Activated CD8-positive, alpha-beta memory T cell treated with anti-CD3 and anti-CD28 coated beads, Interleukin-2, amount 50 U/mL, for 4 hours (primary cell): ENCODE results near the gene ZBTB32.
A peak's percentile ranks its signal among the peaks of the same experiment; 100 is the strongest.

Experiments
- DNase-seq: peaks from one replicate; pipeline ENCODE4 v3.0.0-alpha.2; 2020

Gene ZBTB32

DNA sequence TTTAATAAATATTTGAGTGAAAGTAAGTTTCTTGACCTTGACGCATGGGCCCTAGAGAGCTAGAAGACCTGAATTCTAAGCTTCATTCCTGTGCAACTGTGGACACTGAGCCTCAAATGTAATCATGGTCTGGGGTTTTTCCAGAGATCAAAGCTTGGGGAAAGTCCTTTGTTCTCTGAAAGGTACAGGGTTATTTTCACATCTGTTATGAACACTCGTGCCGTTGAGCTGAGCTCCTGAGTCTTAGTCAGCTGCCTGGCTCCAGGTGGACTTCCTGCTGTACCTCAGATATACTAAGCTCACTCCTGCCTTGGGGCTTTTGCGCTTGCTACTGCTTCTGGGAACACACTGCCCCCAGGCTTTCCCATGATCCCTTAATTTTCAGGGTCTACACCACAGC lies 7.5 kb upstream of the ZBTB32 start:
- no peak for DNase-seq

DNA sequence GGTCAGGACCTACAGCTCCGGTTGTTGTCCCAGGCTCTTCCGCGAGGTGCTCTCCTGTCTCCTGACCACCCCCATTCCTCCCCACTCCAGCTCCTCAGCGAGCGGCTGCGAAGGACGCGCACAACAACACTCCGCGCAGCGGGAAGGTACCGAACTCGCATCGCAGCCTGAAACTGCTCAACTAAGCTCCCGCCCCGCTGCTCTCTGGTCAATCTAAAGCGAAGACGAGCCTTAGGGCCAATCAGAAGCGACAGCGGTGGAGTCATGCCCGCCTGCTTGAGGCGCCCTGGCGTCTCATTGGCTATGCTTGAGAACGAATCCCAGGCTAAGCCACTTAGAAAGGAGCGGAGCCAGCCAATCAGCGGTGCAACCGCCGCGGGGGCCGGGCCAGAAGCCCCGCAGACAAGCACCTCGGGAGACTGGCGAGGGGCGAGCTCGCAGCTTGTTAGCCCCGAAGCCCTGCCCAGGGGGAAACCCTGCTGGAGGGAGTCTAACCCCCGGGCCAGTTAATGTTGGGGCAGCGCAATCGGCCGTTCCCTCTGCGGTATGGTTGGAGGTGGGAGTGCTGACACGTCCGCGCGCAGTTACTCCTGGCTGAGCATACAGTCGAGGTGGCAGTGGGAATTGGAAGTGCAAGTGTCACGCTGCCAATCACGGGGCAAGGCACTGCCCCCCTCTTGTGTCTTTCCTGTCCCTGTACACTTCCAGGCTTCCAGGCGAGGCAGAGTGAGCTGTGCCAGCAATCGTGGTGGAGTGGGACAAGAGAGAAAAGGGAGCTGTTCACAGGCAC lies 1.9 kb upstream of the ZBTB32 start:
- peak; percentile 89 for DNase-seq

DNA sequence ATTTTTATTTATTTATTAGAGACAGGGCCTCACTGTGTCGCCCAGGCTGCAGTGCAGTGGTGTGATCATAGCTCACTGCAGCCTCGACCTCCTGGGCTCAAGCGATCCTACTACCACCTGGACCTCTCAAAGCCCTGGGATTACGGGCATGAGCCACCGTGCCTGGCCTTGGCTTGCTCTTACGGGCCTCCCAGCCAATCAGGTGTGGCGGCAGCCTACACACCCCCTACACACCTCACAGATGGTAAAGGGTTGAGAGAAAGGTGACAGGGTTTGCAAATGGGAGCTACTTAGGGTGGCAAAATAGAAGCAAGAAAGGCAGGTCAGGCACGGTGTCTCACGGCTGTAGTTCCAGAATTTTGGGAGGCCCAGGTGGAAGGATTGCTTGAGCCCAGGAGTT lies 1.0 kb upstream of the ZBTB32 start:
- DNase-seq = no peak

DNA sequence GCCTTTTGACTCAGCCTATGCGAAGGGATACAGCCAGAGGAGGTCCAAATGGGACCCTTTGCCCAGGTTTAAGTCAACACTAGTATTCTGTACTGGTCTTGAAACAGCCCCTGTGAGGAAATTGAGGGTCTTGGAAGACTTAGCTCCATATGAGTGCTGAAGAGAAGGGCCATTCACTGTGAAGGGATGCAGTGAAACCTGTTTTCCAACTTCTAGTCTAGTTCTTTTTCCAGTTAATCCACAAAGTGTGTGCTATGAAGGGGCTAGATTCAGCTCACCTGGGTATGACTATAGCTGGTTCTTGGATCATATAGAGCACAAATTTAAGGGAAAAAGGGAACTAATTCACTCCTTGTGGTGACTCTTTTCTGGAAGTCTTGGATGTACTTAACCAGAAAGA lies 4.0 kb downstream of the ZBTB32 start:
- DNase-seq = no peak

DNA sequence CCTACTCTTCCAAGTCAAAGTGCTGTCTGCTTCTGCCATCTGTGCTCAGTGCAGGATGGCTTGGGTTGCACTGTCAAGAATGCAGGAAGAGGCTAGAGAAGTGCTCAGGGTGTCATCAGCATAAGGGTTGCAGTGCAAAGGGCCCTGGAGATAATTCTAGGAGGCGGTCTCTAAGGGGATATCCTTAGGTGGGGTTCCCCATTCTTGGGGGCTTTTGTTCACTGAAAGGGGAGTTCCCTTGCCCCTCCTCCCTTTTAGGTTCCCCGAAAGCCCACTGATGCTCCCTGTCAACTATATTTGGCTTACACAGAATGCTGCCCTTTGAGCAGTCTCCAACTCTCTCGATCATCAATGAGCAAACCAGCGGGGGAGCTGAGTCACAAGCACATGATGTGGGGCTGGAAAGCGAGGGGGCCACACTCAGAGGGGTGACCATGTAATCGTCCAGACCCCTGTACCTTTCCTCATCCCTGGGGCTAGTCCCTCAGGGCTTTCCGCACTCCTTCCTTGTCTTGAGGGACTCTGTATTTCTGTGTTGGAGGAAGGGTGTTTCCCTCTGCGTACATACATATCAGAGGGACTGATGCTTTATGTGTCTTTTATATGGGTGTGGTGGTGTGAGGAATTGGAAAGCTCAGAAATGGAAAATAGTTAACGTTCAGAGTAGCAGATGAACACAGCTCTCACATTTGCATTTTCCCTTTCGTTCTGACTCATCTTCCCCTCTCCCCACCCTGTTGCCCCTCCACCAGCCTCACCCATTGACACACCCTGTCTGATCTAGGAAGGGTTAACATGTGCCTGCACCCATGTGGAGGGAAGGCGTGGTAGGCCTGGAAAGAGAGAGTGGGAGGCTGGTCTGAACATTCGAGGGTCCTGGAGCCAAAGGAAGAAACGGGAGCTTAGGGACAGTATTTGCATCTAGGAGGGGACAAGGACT lies 6.7 kb downstream of the ZBTB32 start:
- peak; percentile 44 for DNase-seq

DNA sequence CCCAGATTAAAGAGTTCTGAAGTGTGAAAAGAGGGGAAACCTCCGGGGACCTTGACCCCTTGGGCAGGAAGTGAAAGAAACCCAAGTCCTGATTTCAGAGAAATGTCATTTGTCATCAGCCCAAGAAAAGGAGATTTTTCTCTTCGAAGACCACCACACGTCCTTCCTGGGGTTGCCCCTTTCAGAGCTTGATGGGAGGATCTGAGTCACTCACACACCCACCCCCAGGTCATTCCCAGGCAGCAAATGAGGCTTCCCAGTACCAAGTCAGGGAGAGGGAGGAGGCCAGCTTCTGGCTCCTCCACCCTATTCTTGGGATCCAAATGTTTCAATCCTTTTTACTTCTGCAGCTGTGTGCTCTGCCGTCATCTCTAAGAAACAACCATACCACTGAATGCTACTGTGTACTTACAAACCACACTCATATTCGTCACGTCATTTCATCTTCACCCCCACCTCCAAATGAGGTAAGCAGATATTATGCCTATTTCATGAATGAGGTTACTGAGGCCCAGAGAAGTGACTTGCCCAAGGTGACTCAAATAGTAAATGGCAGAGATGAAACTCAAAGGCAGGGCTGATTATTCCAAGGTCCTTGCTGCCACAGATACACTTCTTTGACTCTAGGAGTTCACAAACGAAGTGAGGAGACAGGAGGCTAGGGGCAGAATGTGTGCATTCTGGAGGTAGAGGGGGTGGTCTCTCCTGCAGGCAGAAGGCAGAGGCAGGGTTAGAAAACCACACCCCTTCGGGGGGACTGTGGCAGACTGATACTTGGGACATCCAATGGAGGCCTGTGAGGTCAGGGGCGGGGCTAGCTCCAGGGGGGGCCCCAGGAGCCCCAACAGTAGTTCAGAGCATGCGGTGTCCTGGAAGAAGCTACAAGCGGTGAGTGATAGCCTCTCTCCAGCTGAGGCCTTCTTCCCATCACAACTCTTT lies 8.5 kb downstream of the ZBTB32 start:
- peak; percentile 53 for DNase-seq

DNA sequence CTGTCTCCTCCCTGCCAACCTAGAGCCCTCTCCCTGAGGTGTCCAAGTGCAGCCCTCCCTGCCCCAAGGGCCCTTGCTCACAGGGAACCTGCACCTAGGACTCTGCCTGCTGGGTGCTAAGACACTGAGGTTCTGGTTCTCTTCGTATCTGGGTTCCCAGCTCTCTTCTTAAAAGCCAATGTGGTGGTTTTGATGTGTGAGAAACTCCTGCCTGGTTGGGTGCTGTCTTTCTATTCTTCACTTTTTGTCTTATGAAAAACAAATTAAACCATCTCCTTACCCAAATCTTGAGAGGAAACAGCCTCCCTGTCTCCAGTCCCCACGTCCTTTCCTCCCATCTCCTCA lies 9.1 kb downstream of the ZBTB32 start:
- DNase-seq = no peak

DNA sequence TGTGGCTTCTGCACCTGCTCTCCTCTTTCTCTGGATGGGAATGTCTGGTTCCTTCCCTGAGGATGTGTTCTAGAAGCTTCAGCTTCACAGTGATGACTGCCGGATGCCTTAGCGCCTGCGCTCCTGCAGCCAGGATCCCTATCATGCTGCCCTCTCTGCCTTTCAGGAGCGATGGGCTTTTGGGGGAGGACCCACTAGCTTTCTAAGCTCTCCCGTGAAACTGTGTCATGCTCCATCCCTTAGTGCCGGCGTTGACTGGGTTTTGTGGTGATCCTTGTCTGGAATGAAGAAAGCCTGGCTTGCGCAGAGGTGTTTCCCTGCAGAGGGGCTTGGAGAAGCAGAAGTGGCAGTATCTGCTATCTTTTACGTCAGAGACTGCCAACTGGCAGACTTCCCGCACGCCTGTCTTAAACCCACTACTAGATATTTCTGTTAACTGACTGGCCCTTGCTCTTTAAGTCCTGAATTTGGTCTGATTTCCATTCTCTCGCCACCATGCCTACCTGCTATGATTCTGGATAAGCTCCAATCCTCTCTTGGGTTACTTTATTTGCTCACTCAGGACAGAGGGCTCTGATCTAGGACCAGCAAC lies 9.6 kb downstream of the ZBTB32 start:
- DNase-seq = no peak

DNA sequence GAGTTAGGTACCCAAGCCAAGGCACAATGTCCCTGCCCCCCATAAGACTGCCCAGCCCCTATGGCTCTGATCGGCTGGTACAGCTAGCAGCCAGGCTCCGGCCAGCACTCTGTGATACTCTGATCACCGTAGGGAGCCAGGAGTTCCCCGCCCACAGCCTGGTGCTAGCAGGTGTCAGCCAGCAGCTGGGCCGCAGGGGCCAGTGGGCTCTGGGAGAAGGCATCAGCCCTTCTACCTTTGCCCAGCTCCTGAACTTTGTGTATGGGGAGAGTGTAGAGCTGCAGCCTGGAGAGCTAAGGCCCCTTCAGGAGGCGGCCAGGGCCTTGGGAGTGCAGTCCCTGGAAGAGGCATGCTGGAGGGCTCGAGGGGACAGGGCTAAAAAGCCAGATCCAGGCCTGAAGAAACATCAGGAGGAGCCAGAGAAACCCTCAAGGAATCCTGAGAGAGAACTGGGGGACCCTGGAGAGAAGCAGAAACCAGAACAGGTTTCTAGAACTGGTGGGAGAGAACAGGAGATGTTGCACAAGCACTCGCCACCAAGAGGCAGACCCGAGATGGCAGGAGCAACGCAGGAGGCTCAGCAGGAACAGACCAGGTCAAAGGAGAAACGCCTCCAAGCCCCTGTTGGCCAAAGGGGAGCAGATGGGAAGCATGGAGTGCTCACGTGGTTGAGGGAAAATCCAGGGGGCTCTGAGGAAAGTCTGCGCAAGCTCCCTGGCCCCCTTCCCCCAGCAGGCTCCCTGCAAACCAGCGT lies 10.4 kb downstream of the ZBTB32 start:
- DNase-seq = no peak

DNA sequence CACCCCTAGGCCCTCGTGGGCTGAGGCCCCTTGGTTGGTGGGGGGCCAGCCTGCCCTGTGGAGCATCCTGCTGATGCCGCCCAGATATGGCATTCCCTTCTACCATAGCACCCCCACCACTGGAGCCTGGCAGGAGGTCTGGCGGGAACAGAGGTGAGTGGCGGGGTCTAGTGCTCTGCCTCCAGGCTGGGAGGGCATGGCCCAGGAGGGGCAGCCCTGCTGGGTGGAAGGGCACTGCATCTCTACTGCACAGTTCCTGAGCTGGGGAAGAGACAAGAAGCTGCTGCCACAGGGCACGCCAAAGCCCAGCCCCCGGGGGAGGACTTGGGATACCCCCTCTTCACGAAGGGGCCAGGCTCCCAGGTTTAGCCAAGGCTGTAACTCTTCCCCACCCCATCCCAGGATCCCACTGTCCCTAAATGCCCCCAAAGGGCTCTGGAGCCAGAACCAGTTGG lies 11.0 kb downstream of the ZBTB32 start:
- DNase-seq = no peak

DNA sequence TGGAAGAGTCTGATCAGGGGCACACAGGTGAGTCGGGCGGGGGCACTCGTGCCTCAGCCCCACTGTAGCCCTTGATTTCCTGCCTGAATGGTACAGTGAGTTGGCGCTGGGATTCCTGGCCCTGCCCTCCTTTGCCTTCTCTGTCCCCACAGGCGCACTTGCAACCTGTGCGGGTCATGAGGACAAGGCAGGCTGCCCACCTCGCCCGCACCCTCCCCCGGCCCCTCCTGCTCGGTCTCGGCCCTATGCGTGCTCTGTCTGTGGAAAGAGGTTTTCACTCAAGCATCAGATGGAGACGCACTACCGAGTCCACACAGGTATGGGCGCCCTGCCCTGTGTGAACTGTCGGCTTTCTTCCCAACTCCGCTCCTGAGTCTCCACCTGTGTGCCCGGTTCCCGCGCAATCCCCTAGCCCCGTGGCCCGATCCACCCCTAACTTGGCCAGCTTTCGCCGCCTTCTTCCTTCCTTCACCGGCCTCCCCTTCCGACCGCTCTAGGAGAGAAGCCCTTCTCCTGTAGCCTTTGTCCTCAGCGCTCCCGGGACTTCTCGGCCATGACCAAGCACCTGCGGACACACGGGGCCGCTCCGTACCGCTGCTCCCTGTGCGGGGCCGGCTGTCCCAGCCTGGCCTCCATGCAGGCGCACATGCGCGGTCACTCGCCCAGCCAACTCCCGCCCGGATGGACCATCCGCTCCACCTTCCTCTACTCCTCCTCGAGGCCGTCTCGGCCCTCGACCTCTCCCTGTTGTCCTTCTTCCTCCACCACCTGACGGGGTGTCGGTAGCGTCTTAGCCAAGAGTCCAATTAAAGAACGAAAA lies 11.8 kb downstream of the ZBTB32 start:
- DNase-seq = no peak

DNA sequence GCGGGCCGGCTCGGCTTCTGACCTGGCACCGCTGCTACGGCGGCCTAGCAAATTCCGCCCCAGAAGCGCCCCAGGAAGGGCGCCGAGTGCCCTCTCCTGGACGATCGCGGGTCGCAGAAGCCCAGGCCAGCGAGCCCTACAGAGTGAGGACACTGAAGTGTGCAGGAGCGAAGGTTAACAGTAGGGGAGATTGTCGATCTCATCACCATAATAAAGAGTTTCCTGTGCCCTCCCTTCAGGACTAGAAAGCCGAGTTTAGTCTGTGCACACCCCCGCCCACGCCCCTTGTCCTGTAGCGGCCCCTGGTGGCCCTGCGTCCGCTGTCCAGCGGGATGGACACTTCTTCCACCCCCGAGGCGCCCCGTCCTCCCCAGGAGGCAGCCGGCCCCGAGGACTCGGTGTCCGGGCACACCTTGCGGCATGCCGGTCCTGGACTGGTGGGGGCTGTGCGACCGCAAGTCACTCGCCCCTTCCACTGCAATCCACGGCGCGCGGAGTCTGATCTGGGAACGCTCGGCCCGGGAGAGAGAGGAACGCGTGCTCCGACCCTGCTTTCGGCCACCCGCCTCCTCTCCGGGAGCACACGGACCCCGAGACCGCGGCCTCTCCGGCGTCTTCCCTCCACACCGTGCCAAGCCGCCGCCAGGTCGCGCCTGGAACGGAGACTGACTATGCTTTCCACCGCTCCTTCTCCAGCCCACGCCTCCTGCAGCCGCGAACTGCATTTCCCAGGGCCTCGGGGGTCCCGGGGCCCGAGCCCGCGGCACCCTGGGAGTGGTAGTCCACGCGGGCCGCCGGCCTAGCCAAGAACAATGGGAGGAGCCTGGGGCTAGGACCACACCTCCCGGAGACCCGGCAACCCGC lies 12.7 kb downstream of the ZBTB32 start:
- peak; percentile 95 for DNase-seq

DNA sequence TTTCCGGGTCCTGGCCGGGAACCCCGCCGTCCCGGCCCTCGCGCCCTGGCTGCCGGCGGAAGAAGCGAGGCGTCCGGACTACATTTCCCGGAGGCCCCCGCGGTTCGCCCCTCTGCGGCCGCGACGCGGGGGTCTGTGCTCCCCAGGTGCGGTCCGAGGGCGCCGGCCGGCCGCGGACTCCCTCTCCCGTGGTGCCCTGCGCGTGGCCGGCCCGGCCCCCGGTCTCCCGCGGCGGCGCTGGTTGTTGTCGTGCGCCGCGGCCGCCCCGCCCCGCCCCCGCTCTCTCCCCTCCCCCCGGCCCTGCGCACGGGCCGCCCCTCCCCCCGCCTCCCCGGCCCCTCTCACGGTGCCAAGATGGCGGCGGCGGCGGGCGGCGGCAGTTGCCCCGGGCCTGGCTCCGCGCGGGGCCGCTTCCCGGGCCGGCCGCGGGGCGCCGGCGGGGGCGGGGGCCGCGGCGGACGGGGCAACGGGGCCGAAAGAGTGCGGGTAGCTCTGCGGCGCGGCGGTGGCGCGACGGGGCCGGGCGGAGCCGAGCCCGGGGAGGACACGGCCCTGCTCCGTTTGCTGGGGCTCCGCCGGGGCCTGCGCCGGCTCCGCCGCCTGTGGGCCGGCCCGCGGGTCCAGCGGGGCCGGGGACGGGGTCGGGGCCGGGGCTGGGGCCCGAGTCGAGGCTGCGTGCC lies 13.4 kb downstream of the ZBTB32 start, which contains the start of gene KMT2B:
Gene KMT2B (plus strand): TSS at position 339 of the 680 bp plus-strand sequence. CDS start 16 bp downstream, at position 355.
- DNase-seq = no peak

DNA sequence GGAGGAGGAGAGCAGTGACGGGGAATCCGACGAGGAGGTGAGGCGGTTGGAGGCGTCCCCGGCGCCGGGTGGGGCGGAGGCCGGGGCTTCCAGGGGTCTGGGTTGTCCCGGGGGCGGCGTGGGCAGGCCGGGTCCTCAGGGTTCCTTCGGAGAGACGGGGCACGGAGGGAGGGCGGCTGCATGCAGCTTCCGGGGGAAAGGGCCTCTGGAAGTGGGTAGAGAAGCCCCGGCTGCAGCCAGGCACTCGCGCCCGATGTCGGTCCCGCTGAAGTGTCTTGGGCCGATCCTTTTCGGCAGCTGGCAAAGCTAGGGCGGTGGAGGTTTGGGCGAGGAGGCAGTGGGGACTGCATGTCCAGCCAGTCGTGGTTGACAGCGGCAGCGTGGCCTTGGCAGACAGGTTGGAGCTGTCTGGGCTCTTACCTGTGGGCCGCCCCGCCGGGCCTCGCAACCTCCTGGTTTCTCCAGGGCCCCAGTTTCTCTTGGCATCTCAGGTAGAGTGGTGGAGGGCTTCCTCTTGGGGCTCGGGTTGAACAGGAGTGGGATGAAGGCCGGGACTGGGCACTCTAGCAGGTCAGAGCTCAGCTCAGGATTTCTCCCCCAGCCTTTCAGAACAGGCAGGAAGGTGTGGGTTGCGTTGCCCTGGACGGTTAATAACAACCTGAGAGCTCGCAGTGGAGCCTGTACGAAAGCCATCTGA lies 14.1 kb downstream of the ZBTB32 start:
- DNase-seq = peak; percentile 61

DNA sequence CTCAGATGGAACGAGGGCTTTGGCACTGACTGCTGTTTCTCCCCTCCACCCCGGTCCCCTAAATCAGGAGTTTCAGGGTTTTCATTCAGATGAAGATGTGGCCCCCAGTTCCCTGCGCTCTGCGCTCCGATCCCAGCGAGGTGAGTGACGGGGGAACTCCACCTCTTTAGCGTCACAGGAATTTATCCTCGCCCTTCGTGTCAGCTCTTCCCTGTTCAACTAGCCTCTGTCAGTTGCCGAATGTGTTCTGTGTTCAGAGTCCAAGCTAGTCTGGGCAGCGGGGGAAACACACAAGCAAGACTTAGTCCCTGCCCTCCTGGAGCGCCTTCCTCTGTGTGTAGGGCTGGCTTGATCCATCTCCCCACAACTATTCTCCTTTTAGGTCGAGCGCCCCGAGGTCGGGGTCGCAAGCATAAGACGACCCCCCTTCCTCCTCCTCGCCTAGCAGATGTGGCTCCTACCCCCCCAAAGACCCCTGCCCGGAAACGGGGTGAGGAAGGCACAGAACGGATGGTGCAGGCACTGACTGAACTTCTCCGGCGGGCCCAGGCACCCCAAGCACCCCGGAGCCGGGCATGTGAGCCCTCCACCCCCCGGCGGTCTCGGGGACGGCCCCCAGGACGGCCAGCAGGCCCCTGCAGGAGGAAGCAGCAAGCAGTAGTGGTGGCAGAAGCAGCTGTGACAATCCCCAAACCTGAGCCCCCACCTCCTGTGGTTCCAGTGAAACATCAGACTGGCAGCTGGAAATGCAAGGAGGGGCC lies 15.2 kb downstream of the ZBTB32 start:
- no peak for DNase-seq

DNA sequence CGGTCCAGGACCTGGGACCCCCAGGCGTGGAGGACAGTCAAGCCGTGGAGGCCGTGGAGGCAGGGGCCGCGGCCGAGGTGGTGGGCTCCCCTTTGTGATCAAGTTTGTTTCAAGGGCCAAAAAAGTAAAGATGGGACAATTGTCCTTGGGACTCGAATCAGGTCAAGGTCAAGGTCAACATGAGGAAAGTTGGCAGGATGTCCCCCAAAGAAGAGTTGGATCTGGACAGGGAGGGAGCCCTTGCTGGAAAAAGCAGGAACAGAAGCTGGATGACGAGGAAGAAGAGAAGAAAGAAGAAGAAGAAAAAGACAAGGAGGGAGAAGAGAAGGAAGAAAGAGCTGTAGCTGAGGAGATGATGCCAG lies 15.8 kb downstream of the ZBTB32 start:
- no peak for DNase-seq

DNA sequence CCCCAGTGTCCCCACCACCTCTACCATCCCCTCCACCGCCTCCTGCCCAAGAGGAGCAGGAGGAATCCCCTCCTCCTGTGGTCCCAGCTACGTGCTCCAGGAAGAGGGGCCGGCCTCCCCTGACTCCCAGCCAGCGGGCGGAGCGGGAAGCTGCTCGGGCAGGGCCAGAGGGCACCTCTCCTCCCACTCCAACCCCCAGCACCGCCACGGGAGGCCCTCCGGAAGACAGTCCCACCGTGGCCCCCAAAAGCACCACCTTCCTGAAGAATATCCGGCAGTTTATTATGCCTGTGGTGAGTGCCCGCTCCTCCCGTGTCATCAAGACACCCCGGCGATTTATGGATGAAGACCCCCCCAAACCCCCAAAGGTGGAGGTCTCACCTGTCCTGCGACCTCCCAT lies 16.3 kb downstream of the ZBTB32 start:
- DNase-seq = no peak

DNA sequence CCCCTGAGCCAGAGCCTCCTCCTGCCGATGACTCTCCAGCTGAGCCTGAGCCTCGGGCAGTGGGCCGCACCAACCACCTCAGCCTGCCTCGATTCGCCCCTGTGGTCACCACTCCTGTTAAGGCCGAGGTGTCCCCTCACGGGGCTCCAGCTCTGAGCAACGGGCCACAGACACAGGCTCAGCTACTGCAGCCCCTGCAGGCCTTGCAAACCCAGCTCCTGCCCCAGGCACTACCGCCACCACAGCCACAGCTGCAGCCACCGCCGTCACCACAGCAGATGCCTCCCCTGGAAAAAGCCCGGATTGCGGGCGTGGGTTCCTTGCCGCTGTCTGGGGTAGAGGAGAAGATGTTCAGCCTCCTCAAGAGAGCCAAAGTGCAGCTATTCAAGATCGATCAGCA lies 17.0 kb downstream of the ZBTB32 start:
- no peak for DNase-seq
